WTC11 (cell line): ENCODE data around the gene UBA1. TPM values are rescaled to one million over a fixed set of nuclear protein-coding genes. Genes with fewer than 3 reads are reported as not detected.

Experiments
- ATAC-seq: fragments of 200-7000 bp; cut with Tn5 transposase; 2 replicates; pipeline ENCODE4 v1.10.0; 2021; ENCODE audit warnings: mild to moderate bottlenecking, moderate library complexity
- CTCF ChIA-PET: fragments of 300-600 bp; sonication (Branson Sonifier 250); formaldehyde crosslinking; loops from one replicate; lab custom pipeline; 2021; ENCODE audit warnings: antibody characterized with exemption; lab: Charles Lee
- POLR2A ChIA-PET: fragments of 350-600 bp; sonication (Branson Sonifier 250); formaldehyde crosslinking; loops from one replicate; lab custom pipeline; 2021; ENCODE audit warnings: antibody characterized with exemption; lab: Charles Lee
- DNase-seq: peaks from one replicate; pipeline ENCODE4 v3.0.0; 2021; ENCODE audit warnings: low spot score
- H3K27ac Mint-ChIP-seq: 2 replicates; pipeline ENCODE4 v1.8.0; 2021; ENCODE audit warnings: mixed read lengths
- H3K27me3 Mint-ChIP-seq: 2 replicates; pipeline ENCODE4 v1.8.0; 2021; ENCODE audit warnings: low read depth, mild to moderate bottlenecking, moderate library complexity, mixed read lengths
- H3K36me3 Mint-ChIP-seq: 2 replicates; pipeline ENCODE4 v1.8.0; 2021; ENCODE audit warnings: mixed read lengths
- H3K4me1 Mint-ChIP-seq: 2 replicates; pipeline ENCODE4 v1.8.0; 2022; ENCODE audit warnings: mixed read lengths
- H3K4me3 Mint-ChIP-seq: 2 replicates; pipeline ENCODE4 v1.8.0; 2021; ENCODE audit warnings: mild to moderate bottlenecking, moderate library complexity, mixed read lengths
- H3K9me3 Mint-ChIP-seq: 2 replicates; pipeline ENCODE4 v1.8.0; 2021; ENCODE audit warnings: mixed read lengths
- ELF4 ChIP-seq: sonication (generic); formaldehyde crosslinking; IDR thresholded peaks from 2 replicates; pipeline ENCODE4 v1.8.1; 2022; ENCODE audit warnings: low read depth, mild to moderate bottlenecking, moderate library complexity, missing genetic modification reagents
- ESRRA ChIP-seq: sonication (generic); formaldehyde crosslinking; IDR thresholded peaks from 2 replicates; pipeline ENCODE4 v1.8.1; 2022; ENCODE audit warnings: mild to moderate bottlenecking, missing genetic modification reagents, borderline replicate concordance
- GTF2I ChIP-seq: fragments of 250-450 bp; sonication (Bioruptor Pico); conservative IDR thresholded peaks from 2 replicates; pipeline ENCODE4 v1.4.0; 2021; ENCODE audit warnings: mild to moderate bottlenecking
- HMGA2 ChIP-seq: fragments of 250-450 bp; sonication (Bioruptor Pico); IDR thresholded peaks from 2 replicates; pipeline ENCODE4 v1.4.0; 2021; ENCODE audit warnings: mild to moderate bottlenecking, moderate library complexity
- MXD4 ChIP-seq: fragments of 250-450 bp; sonication (Bioruptor Pico); IDR thresholded peaks from 2 replicates; pipeline ENCODE4 v1.8.0; 2021; ENCODE audit warnings: mild to moderate bottlenecking, moderate library complexity, borderline replicate concordance
- NR1H2 ChIP-seq: sonication (generic); formaldehyde crosslinking; IDR thresholded peaks from 2 replicates; pipeline ENCODE4 v1.9.0; 2021; ENCODE audit warnings: mild to moderate bottlenecking, moderate library complexity, missing genetic modification reagents
- NR3C1 ChIP-seq: sonication (generic); formaldehyde crosslinking; conservative IDR thresholded peaks from 2 replicates; pipeline ENCODE4 v1.8.1; 2023; ENCODE audit warnings: low read depth, mild to moderate bottlenecking, missing genetic modification reagents
- PRRX2 ChIP-seq: fragments of 250-450 bp; sonication (Bioruptor Pico); IDR thresholded peaks from 2 replicates; pipeline ENCODE4 v1.8.0; 2021; ENCODE audit warnings: mild to moderate bottlenecking
- SP1 ChIP-seq: sonication (generic); formaldehyde crosslinking; conservative IDR thresholded peaks from 2 replicates; pipeline ENCODE4 v1.8.1; 2022; ENCODE audit warnings: missing genetic modification reagents
- TEAD1 ChIP-seq: sonication (generic); formaldehyde crosslinking; IDR thresholded peaks from 2 replicates; pipeline ENCODE4 v1.8.0; 2022; ENCODE audit warnings: mild to moderate bottlenecking, missing genetic modification reagents
- ZBTB21 ChIP-seq: sonication (generic); formaldehyde crosslinking; IDR thresholded peaks from 2 replicates; pipeline ENCODE4 v1.8.1; 2023; ENCODE audit warnings: mild to moderate bottlenecking, missing genetic modification reagents, borderline replicate concordance
- ZNF138 ChIP-seq: sonication (generic); formaldehyde crosslinking; conservative IDR thresholded peaks from 2 replicates; pipeline ENCODE4 v1.8.1; 2022; ENCODE audit warnings: mild to moderate bottlenecking, moderate library complexity, missing genetic modification reagents
- ZNF219 ChIP-seq: sonication (generic); formaldehyde crosslinking; IDR thresholded peaks from 2 replicates; pipeline ENCODE4 v1.8.0; 2023; ENCODE audit warnings: missing genetic modification reagents, mild to moderate bottlenecking, borderline replicate concordance
- ZNF232 ChIP-seq: sonication (generic); formaldehyde crosslinking; IDR thresholded peaks from 2 replicates; pipeline ENCODE4 v1.8.0; 2022; ENCODE audit warnings: mild to moderate bottlenecking, missing genetic modification reagents
- ZNF396 ChIP-seq: fragments of 250-450 bp; sonication (Bioruptor Pico); IDR thresholded peaks from 2 replicates; pipeline ENCODE4 v1.8.0; 2021; ENCODE audit warnings: mild to moderate bottlenecking, moderate library complexity, borderline replicate concordance
- ZNF416 ChIP-seq: fragments of 250-450 bp; sonication (Bioruptor Pico); IDR thresholded peaks from 2 replicates; pipeline ENCODE4 v1.9.0; 2021; ENCODE audit warnings: mild to moderate bottlenecking, inconsistent platforms
- ZNF671 ChIP-seq: fragments of 250-450 bp; sonication (Bioruptor Pico); IDR thresholded peaks from 2 replicates; pipeline ENCODE4 v1.8.0; 2021; ENCODE audit warnings: mild to moderate bottlenecking
- total RNA-seq: library from RNA; stranded (reverse); gene quantifications from 3 replicates; pipeline ENCODE4 v1.2.3, GENCODE V29; 2021
- TF ChIP-seq, protein P1 (sequence below): sonication (generic); formaldehyde crosslinking; IDR thresholded peaks from 2 replicates; pipeline ENCODE4 v1.8.1; 2022; ENCODE audit warnings: low read depth, mild to moderate bottlenecking, moderate library complexity, missing genetic modification reagents, borderline replicate concordance
- TF ChIP-seq, protein P2 (sequence below): fragments of 250-450 bp; sonication (Bioruptor Pico); conservative IDR thresholded peaks from 2 replicates; pipeline ENCODE4 v1.9.0; 2021; ENCODE audit warnings: mild to moderate bottlenecking
- TF ChIP-seq, protein P3 (sequence below): sonication (generic); formaldehyde crosslinking; IDR thresholded peaks from 2 replicates; pipeline ENCODE4 v1.8.1; 2023; ENCODE audit warnings: mild to moderate bottlenecking, missing genetic modification reagents
- TF ChIP-seq, protein P4 (sequence below): sonication (generic); formaldehyde crosslinking; IDR thresholded peaks from 2 replicates; pipeline ENCODE4 v1.8.1; 2022; ENCODE audit warnings: missing genetic modification reagents, borderline replicate concordance
- TF ChIP-seq, protein P5 (sequence below): sonication (generic); formaldehyde crosslinking; conservative IDR thresholded peaks from 2 replicates; pipeline ENCODE4 v1.8.1; 2023; ENCODE audit warnings: mild to moderate bottlenecking, low read depth, missing genetic modification reagents, moderate library complexity

Gene UBA1
- total RNA-seq, 1 experiment from 2014 or later = 379 TPM

DNA sequence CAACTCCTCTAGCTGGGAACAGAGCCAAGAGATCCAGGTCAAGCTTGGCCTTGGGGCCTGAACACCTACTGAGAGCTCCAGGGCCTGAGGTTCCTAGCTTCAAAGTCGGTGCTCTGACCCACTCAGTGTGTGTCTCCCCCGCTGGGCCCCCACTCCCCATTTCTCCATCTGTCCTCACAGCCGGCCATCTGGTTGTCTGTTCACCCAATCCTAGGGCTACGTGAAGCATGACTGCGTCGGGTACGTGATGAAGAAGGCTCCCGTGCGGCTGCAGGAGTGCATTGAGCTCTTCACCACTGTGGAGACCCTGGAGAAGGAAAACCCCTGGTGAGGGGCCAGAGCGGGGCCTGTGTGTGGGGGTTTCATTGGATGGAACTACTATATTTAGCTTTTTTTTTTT is 51.5 kb downstream of the UBA1 start:
- Mint-ChIP-seq H3K4me1 (no peaks in the 10 kb centered on the region), H3K36me3 (peaks cover 49% of the 10 kb centered on the region), H3K4me3 (no peak overlapping the region), H3K9me3 (no peaks in the 10 kb centered on the region), H3K27me3 (no peaks in the 10 kb centered on the region), H3K27ac (no peak overlapping the region)
- no peak for TF ChIP-seq NR3C1 (CRISPR knock-in tag)
- TF ChIP-seq ZNF219 (CRISPR knock-in tag) = no peak
- no peak for TF ChIP-seq NR1H2 (CRISPR knock-in tag)
- TF ChIP-seq, protein P1, sequence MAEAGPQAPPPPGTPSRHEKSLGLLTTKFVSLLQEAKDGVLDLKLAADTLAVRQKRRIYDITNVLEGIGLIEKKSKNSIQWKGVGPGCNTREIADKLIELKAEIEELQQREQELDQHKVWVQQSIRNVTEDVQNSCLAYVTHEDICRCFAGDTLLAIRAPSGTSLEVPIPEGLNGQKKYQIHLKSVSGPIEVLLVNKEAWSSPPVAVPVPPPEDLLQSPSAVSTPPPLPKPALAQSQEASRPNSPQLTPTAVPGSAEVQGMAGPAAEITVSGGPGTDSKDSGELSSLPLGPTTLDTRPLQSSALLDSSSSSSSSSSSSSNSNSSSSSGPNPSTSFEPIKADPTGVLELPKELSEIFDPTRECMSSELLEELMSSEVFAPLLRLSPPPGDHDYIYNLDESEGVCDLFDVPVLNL (CRISPR knock-in tag) = no peak
- POLR2A ChIA-PET = interaction anchor here (1.3 kb wide), 1 partner anchor 11 kb away, joined by 5 read pairs; no protein-coding TSS in a partner anchor
- ATAC-seq = no peak
- no peak for DNase-seq
- CTCF ChIA-PET = no interaction called here

DNA sequence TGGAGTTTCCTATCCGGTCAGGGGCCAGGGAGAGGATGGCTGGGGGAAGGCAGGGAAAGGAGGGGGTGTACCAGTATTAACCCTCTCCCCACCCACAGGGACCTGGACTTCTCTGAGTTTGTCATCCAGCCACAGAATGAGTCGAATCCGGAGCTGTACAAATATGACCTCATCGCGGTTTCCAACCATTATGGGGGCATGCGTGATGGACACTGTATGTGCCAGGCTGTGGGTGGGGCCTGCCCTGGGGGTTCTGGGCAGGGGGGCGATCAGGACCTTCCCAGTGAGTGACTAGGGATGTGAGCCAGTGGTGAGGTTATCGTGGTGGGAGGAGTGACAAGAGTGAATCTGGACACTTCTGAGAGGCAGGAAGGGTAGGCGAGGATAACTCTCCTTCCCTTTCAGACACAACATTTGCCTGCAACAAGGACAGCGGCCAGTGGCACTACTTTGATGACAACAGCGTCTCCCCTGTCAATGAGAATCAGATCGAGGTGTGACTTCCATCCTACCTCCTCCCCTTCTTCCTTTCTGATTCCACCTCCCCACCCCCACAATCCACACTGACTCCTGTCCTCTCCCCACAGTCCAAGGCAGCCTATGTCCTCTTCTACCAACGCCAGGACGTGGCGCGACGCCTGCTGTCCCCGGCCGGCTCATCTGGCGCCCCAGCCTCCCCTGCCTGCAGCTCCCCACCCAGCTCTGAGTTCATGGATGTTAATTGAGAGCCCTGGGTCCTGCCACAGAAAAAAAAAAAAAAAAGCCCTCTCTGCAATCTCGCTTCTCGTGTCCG is 53.8 kb downstream of the UBA1 start:
- ATAC-seq (no peak), DNase-seq (no peak)
- CTCF ChIA-PET = no interaction called here
- Mint-ChIP-seq H3K36me3 (peaks cover 28% of the 10 kb centered on the region), H3K27me3 (no peaks in the 10 kb centered on the region), H3K27ac (no peak overlapping the region), H3K4me3 (no peak overlapping the region), H3K4me1 (no peaks in the 10 kb centered on the region), H3K9me3 (no peaks in the 10 kb centered on the region)
- POLR2A ChIA-PET = interaction anchor here (0.7 kb wide), 1 partner anchor 1728 kb away, joined by 4 read pairs; no protein-coding TSS in a partner anchor
- TF ChIP-seq NR3C1 (CRISPR knock-in tag) = no peak
- no peak for TF ChIP-seq ZNF138
- TF ChIP-seq ZNF232 = no peak
- no peak for TF ChIP-seq MXD4
- no peak for TF ChIP-seq ZBTB21
- no peak for TF ChIP-seq GTF2I (CRISPR knock-in tag)
- no peak for TF ChIP-seq NR1H2 (CRISPR knock-in tag)
- TF ChIP-seq, protein P1 (CRISPR knock-in tag) = no peak
- no peak for TF ChIP-seq ZNF396 (CRISPR knock-in tag)
- TF ChIP-seq, protein P2, sequence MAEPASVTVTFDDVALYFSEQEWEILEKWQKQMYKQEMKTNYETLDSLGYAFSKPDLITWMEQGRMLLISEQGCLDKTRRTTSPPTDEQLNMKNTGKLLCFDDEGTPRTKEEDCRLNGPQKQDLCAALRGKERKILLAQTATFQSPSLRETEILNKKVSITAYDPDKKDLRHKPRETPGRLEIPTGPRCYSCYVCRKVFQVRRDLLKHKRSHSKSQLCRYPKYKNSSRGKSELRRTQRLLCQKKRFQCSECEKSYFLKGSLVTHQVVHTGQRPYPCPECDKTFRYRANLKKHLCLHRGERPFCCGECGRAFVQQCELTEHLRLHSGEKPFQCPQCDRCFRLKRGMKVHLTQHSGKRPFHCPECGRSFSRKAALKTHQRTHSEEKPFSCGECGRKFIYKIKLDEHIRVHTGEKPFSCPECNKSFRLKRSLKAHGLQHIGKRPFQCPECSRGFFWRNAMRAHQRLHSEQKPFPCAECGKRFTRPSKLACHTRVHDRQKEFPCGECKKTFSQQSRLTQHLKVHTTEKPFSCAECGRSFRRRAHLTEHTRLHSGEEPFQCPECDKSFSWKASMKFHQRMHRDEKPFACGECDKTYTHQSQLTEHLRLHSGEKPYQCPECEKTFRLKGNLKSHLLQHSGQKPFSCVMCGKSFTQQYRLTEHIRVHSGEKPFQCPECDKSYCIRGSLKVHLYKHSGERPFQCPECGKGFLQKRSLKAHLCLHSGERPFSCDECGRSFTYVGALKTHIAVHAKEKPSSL (CRISPR knock-in tag) = no peak
- TF ChIP-seq, protein P3, sequence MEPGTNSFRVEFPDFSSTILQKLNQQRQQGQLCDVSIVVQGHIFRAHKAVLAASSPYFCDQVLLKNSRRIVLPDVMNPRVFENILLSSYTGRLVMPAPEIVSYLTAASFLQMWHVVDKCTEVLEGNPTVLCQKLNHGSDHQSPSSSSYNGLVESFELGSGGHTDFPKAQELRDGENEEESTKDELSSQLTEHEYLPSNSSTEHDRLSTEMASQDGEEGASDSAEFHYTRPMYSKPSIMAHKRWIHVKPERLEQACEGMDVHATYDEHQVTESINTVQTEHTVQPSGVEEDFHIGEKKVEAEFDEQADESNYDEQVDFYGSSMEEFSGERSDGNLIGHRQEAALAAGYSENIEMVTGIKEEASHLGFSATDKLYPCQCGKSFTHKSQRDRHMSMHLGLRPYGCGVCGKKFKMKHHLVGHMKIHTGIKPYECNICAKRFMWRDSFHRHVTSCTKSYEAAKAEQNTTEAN (CRISPR knock-in tag) = no peak
- no peak for TF ChIP-seq ZNF416 (CRISPR knock-in tag)
- no peak for TF ChIP-seq ZNF671 (CRISPR knock-in tag)
- TF ChIP-seq SP1 (CRISPR knock-in tag) = no peak

DNA sequence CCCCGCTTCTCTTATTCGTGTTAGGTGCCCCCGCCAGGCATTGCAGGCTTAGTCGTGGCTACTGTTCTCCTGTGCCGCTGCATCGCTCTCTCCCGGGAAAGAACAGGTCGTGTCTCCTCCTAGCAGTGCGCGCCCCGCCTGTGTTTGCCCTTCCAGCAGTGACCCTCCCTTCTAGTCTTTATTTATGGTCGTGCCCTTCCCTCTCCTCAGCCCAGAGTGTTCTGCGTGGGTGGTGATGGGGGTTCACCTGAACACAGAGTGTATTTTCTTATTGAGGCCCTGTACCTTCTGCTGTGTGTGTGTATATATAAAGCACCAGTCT is 54.3 kb downstream of the UBA1 start:
- DNase-seq (no peak), ATAC-seq (no peak)
- Mint-ChIP-seq H3K36me3 (peaks cover 23% of the 10 kb centered on the region), H3K27ac (no peak overlapping the region), H3K4me3 (no peak overlapping the region), H3K27me3 (no peaks in the 10 kb centered on the region), H3K9me3 (no peaks in the 10 kb centered on the region), H3K4me1 (no peaks in the 10 kb centered on the region)
- POLR2A ChIA-PET = interaction anchor here (0.7 kb wide), 1 partner anchor 1729 kb away, joined by 4 read pairs; no protein-coding TSS in a partner anchor
- CTCF ChIA-PET = no interaction called here
- TF ChIP-seq HMGA2 = no peak
- TF ChIP-seq, protein P4, sequence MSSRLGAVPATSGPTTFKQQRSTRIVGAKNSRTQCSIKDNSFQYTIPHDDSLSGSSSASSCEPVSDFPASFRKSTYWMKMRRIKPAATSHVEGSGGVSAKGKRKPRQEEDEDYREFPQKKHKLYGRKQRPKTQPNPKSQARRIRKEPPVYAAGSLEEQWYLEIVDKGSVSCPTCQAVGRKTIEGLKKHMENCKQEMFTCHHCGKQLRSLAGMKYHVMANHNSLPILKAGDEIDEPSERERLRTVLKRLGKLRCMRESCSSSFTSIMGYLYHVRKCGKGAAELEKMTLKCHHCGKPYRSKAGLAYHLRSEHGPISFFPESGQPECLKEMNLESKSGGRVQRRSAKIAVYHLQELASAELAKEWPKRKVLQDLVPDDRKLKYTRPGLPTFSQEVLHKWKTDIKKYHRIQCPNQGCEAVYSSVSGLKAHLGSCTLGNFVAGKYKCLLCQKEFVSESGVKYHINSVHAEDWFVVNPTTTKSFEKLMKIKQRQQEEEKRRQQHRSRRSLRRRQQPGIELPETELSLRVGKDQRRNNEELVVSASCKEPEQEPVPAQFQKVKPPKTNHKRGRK (CRISPR knock-in tag) = no peak
- TF ChIP-seq ELF4 (CRISPR knock-in tag) = no peak
- TF ChIP-seq, protein P5, sequence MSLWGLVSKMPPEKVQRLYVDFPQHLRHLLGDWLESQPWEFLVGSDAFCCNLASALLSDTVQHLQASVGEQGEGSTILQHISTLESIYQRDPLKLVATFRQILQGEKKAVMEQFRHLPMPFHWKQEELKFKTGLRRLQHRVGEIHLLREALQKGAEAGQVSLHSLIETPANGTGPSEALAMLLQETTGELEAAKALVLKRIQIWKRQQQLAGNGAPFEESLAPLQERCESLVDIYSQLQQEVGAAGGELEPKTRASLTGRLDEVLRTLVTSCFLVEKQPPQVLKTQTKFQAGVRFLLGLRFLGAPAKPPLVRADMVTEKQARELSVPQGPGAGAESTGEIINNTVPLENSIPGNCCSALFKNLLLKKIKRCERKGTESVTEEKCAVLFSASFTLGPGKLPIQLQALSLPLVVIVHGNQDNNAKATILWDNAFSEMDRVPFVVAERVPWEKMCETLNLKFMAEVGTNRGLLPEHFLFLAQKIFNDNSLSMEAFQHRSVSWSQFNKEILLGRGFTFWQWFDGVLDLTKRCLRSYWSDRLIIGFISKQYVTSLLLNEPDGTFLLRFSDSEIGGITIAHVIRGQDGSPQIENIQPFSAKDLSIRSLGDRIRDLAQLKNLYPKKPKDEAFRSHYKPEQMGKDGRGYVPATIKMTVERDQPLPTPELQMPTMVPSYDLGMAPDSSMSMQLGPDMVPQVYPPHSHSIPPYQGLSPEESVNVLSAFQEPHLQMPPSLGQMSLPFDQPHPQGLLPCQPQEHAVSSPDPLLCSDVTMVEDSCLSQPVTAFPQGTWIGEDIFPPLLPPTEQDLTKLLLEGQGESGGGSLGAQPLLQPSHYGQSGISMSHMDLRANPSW (CRISPR knock-in tag) = no peak
- TF ChIP-seq PRRX2 = no peak
- TF ChIP-seq TEAD1 (CRISPR knock-in tag) = no peak
- TF ChIP-seq ESRRA (CRISPR knock-in tag) = no peak
